Peyer's patch (tissue), 4 donors: Measurements from ENCODE around the gene SLC30A7. TPM values are rescaled to one million over a fixed set of nuclear protein-coding genes. Genes with fewer than 3 reads are reported as not detected.

Experiments used
- DNase-seq, 3 donors: peaks; one replicate each; pipeline ENCODE4 v3.0.0-alpha.2; 2017 to 2019
- H3K27ac ChIP-seq, 4 donors: fragments of 200-600 bp; sonication (generic); one replicate each; pipeline ENCODE4 v1.5.1; 2016 to 2019
- H3K27me3 ChIP-seq, 2 donors: fragments of 200-600 bp; sonication (generic); one replicate each; pipeline ENCODE4 v1.5.1; 2019
- H3K36me3 ChIP-seq, 3 donors: fragments of 200-600 bp; sonication (generic); one replicate each; pipeline ENCODE4 v1.5.1; 2016 to 2019
- H3K4me1 ChIP-seq, 4 donors: fragments of 200-600 bp; sonication (generic); one replicate each; pipeline ENCODE4 v1.5.1; 2016 to 2019
- H3K4me3 ChIP-seq, 4 donors: fragments of 200-600 bp; sonication (generic); 1 replicate in 3 of 4; 2 replicates in 1 of 4; pipeline ENCODE4 v1.5.1; 2016 to 2019; ENCODE audit warnings: mild to moderate bottlenecking in 1 of 4
- H3K9me3 ChIP-seq, 4 donors: fragments of 200-600 bp; sonication (generic); one replicate each; pipeline ENCODE4 v1.5.1; 2016 to 2019; ENCODE audit warnings: mild to moderate bottlenecking in 1 of 4
- POLR2A ChIP-seq, 2 donors: fragments of 450-650 bp; IDR thresholded peaks; one replicate each; pipeline ENCODE4 v1.5.1; 2017; ENCODE audit warnings: antibody characterized with exemption in 2 of 2, mild to moderate bottlenecking in 2 of 2, moderate library complexity in 2 of 2
- total RNA-seq, 4 donors: library from RNA; depleted of rRNA; stranded (reverse); fragments of >200 nt; gene quantifications; one replicate each; pipeline ENCODE4 v1.1.0, GENCODE V29; 2016
- TF ChIP-seq, protein P1 (sequence below), 6 experiments: fragments of 450-650 bp in 4 of 6; fragments of 200-600 bp in 2 of 6; sonication (generic) in 1 of 6; IDR thresholded peaks; one replicate each; pipeline ENCODE4 v1.5.1; 2017 to 2019; ENCODE audit warnings: antibody characterized with exemption in 6 of 6, mild to moderate bottlenecking in 3 of 6, moderate library complexity in 1 of 6

Gene SLC30A7
- total RNA-seq, 4 donors from 2014 or later, result 18.2 to 28.5 (median 24.2) TPM

DNA sequence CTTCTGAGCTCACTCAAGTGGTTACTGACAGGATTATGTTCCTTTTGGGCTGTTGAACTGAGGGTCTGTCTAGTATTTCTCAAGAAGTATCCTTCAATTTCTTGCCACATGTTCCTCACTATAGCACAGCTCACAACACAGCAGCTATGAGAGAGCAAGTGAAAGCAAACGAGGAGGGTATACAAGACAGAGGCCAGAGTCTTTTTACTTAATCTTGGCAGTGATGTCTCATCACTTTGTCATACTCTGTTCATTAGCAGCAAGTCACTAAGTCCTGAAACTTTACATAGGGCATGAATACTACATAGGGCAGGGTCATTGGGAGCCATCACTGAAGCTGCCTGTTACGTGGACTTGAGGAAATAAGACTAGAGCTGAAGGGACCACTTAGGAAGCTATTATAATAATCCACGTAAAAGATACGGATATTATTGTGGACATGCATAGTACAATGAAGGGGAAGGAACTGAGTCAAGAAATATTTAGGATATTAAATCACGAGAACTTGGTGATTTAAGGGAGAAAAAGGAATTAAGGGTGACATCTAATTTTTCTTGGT is 63.7 kb downstream of the SLC30A7 start:
- Histone ChIP-seq H3K27me3 (no peaks in the 10 kb centered on the region), H3K36me3 (no peaks in the 10 kb centered on the region), H3K9me3 (no peaks in the 10 kb centered on the region), H3K4me3 (no peak overlapping the region), H3K27ac (no peak overlapping the region), H3K4me1 (no peaks in the 10 kb centered on the region)
- DNase-seq, result no peak
- TF ChIP-seq, protein P1, sequence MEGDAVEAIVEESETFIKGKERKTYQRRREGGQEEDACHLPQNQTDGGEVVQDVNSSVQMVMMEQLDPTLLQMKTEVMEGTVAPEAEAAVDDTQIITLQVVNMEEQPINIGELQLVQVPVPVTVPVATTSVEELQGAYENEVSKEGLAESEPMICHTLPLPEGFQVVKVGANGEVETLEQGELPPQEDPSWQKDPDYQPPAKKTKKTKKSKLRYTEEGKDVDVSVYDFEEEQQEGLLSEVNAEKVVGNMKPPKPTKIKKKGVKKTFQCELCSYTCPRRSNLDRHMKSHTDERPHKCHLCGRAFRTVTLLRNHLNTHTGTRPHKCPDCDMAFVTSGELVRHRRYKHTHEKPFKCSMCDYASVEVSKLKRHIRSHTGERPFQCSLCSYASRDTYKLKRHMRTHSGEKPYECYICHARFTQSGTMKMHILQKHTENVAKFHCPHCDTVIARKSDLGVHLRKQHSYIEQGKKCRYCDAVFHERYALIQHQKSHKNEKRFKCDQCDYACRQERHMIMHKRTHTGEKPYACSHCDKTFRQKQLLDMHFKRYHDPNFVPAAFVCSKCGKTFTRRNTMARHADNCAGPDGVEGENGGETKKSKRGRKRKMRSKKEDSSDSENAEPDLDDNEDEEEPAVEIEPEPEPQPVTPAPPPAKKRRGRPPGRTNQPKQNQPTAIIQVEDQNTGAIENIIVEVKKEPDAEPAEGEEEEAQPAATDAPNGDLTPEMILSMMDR (IDR thresholded peaks at IDR 0.05), result no peak
- TF ChIP-seq POLR2A (IDR thresholded peaks at IDR 0.05), result no peak

DNA sequence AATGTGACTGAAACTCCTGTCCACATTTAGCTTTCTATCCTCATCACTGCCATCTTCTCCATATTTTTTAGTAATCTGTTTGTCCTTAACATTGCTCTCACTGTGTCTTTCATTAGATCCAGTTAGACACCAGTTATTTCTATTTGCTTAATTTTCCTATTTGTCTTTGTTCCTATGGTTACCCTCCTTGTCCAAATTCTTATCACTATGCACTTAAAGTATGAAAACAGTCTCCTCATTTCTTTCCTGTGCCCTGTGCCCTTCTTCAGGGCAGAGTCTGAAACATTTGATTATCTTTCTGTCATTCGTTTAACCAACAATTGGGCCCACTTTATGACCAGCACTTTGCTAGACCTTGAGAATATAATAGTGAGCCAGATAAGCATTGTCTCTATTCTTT is 64.2 kb downstream of the SLC30A7 start:
- no peak overlapping the region for H3K27ac ChIP-seq
- no peaks in the 10 kb centered on the region for H3K27me3 ChIP-seq
- no peaks in the 10 kb centered on the region for H3K9me3 ChIP-seq
- peaks cover 0 to under 1% (median 0%) of the 10 kb centered on the region in 3 donors for H3K36me3 ChIP-seq
- no peak for DNase-seq
- TF ChIP-seq, protein P1 (IDR thresholded peaks at IDR 0.05), result no peak
- no peak for TF ChIP-seq POLR2A (IDR thresholded peaks at IDR 0.05)
- H3K4me3 ChIP-seq, result no peak overlapping the region
- H3K4me1 ChIP-seq, result no peaks in the 10 kb centered on the region

DNA sequence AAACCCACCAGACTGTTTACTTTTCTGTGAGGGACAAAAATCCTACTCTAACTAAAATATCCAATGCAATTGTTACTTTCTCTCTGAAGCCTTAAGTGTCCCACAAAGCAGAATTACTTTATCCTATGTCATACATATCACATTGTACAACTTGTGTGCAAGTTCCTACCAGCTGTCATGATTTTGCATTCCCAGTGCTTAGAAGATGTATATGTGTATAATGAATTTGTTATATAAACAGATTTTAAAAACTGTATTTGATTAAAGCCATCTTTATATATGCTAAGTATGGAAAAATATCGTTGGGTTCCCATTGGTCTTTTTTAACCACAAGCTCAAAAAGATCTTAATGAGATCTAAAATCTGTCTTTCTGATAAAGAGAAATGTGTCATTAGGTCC is 72.7 kb downstream of the SLC30A7 start:
- DNase-seq, result no peak
- Histone ChIP-seq H3K36me3 (peaks cover 0 to 22% (median 0%) of the 10 kb centered on the region in 3 donors), H3K27ac (no peak overlapping the region), H3K4me3 (no peak overlapping the region), H3K27me3 (no peaks in the 10 kb centered on the region), H3K9me3 (no peaks in the 10 kb centered on the region), H3K4me1 (no peaks in the 10 kb centered on the region)
- no peak for TF ChIP-seq POLR2A (IDR thresholded peaks at IDR 0.05)
- TF ChIP-seq, protein P1 (IDR thresholded peaks at IDR 0.05), result no peak

DNA sequence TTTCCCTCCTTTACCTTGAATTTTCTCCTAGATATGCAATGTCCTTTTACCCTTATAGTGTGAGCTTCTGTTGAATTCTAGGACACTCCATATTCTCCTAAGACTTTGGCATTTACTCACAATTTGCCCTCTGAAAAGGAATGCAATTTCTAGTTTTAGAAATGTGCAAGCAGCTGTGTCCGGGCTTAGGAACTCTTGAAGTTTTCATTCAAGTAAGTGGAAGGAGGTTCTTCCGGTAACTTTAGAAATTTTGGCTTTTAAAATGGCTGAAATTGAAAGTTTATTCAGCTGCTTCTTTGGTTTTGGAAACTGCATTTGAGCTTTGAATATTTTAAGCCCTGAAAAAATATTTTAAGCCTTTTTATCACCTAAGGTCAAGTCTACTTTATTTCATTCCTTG is 73.4 kb downstream of the SLC30A7 start:
- TF ChIP-seq, protein P1 (IDR thresholded peaks at IDR 0.05), result no peak
- no peak for TF ChIP-seq POLR2A (IDR thresholded peaks at IDR 0.05)
- peaks cover 0 to 22% (median 0%) of the 10 kb centered on the region in 3 donors for H3K36me3 ChIP-seq
- H3K4me3 ChIP-seq, result no peak overlapping the region
- DNase-seq, result no peak
- no peaks in the 10 kb centered on the region for H3K9me3 ChIP-seq
- no peak overlapping the region for H3K27ac ChIP-seq
- H3K27me3 ChIP-seq, result no peaks in the 10 kb centered on the region
- no peaks in the 10 kb centered on the region for H3K4me1 ChIP-seq

DNA sequence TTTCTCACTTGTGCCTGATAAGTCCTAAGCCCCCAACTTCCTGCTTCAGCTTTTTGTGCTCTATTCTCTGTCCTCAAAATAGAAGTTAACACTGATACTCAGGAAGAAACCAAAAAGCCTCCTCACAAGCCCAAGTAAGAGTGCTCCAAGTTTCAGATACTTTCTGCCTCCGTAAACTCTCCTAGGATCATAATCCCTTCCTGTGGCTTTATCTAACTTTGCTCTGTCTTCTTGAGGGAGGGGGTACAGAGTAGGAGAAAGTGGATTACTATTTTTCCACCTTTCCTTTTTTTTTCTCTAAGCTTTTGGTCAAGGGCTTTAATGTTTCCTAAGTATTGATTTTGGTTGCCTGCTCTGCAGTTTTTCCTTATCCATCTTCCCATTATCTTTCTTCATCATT is 75.1 kb downstream of the SLC30A7 start:
- Histone ChIP-seq H3K4me3 (no peak overlapping the region), H3K4me1 (no peaks in the 10 kb centered on the region), H3K36me3 (peaks cover 0 to 26% (median 0%) of the 10 kb centered on the region in 3 donors), H3K27ac (no peak overlapping the region), H3K27me3 (no peaks in the 10 kb centered on the region), H3K9me3 (no peaks in the 10 kb centered on the region)
- TF ChIP-seq, protein P1 (IDR thresholded peaks at IDR 0.05), result no peak
- no peak for TF ChIP-seq POLR2A (IDR thresholded peaks at IDR 0.05)
- DNase-seq, result no peak

DNA sequence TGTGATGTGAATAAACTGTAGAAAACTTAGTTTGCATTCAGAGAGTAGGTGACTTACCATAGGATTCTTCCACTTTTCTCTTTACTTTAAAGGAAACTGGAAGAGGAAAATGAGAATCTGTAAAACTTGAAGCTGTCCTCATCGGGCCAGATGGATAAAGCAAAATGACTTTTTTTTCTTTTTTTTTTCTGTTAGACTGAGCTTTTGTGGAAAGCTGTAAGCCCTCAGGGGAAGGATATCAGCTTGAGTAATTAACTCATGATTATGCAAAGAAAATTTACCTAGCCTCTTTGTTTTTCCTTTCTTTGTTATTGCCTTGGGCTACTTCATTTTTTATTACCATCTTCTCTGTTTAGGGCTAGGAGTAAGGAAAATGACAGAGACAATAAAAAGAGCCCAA is 76.3 kb downstream of the SLC30A7 start:
- H3K27ac ChIP-seq, result no peak overlapping the region
- no peak for DNase-seq
- H3K27me3 ChIP-seq, result no peaks in the 10 kb centered on the region
- no peaks in the 10 kb centered on the region for H3K9me3 ChIP-seq
- H3K4me3 ChIP-seq, result no peak overlapping the region
- peaks cover 0 to 23% (median 0%) of the 10 kb centered on the region in 3 donors for H3K36me3 ChIP-seq
- no peaks in the 10 kb centered on the region for H3K4me1 ChIP-seq
- TF ChIP-seq POLR2A (IDR thresholded peaks at IDR 0.05), result no peak
- TF ChIP-seq, protein P1 (IDR thresholded peaks at IDR 0.05), result no peak
